OCI-LY7 (cell line): ENCODE measurements around the gene SRRM5. TPM values are rescaled to one million over a fixed set of nuclear protein-coding genes. Genes with fewer than 3 reads are reported as not detected.

Experiments used
- BruUV-seq: library from RNA; stranded (reverse); fragments of 400-500 nt; replicated peaks from 2 replicates; lab custom pipeline; 2021; lab: Mats Ljungman, UMichigan
- CTCF ChIA-PET: fragments of 300-600 bp; sonication (Branson Sonifier 250); formaldehyde crosslinking; loops from one replicate; lab custom pipeline; 2022; ENCODE audit warnings: antibody characterized with exemption; ENCODE audit not compliant: unreplicated experiment; lab: Charles Lee
- POLR2A ChIA-PET: fragments of 300-600 bp; sonication (Branson Sonifier 250); formaldehyde crosslinking; loops from one replicate; lab custom pipeline; 2022; ENCODE audit warnings: antibody characterized with exemption; lab: Charles Lee
- DNase-seq: peaks from one replicate; pipeline ENCODE4 v3.0.0-alpha.2; 2015; ENCODE audit warnings: low spot score
- H2AFZ ChIP-seq: fragments of 200-600 bp; sonication (generic), shearing (Covaris generic); 2 replicates; pipeline ENCODE4 v1.6.1; 2014; ENCODE audit warnings: mild to moderate bottlenecking, antibody characterized with exemption, low read length, moderate library complexity
- H3K27ac ChIP-seq: fragments of 200-600 bp; sonication (generic); 2 replicates; pipeline ENCODE4 v1.5.1; 2014; ENCODE audit warnings: mixed run types, low read depth, mild to moderate bottlenecking, moderate library complexity, low read length, inconsistent platforms; ENCODE audit not compliant: poor library complexity, severe bottlenecking
- H3K36me3 ChIP-seq: fragments of 200-600 bp; sonication (generic); 2 replicates; pipeline ENCODE4 v1.6.1; 2014; ENCODE audit warnings: mild to moderate bottlenecking, antibody characterized with exemption, low read length, moderate library complexity, mixed read lengths; ENCODE audit not compliant: insufficient read depth
- H3K4me1 ChIP-seq: fragments of 200-600 bp; sonication (generic); 2 replicates; pipeline ENCODE4 v1.5.1; 2014; ENCODE audit warnings: mild to moderate bottlenecking, low read length; ENCODE audit not compliant: insufficient read depth, poor library complexity, severe bottlenecking
- H3K4me2 ChIP-seq: fragments of 200-600 bp; sonication (generic); 2 replicates; pipeline ENCODE4 v1.6.1; 2014; ENCODE audit warnings: mild to moderate bottlenecking, low read length
- H3K4me3 ChIP-seq: fragments of 200-600 bp; sonication (generic); 2 replicates; pipeline ENCODE4 v1.5.1; 2014; ENCODE audit warnings: mild to moderate bottlenecking, low read depth, low read length; ENCODE audit not compliant: poor library complexity, severe bottlenecking
- H3K79me2 ChIP-seq: fragments of 200-600 bp; sonication (generic); 2 replicates; pipeline ENCODE4 v1.6.1; 2016; ENCODE audit warnings: low read depth, mild to moderate bottlenecking, low read length, moderate library complexity, mixed read lengths; ENCODE audit not compliant: insufficient read depth
- H3K9me2 ChIP-seq: fragments of 200-600 bp; sonication (generic); 2 replicates; pipeline ENCODE4 v1.6.1; 2016; ENCODE audit warnings: mild to moderate bottlenecking, low read length, mixed read lengths; ENCODE audit not compliant: insufficient read depth
- H3K9me3 ChIP-seq: fragments of 200-600 bp; sonication (generic); 2 replicates; pipeline ENCODE4 v1.6.1; 2014; ENCODE audit warnings: mild to moderate bottlenecking, mixed run types, low read length, mixed read lengths
- H4K20me1 ChIP-seq: fragments of 200-600 bp; sonication (generic); 2 replicates; pipeline ENCODE4 v1.6.1; 2014; ENCODE audit warnings: mild to moderate bottlenecking, antibody characterized with exemption, low read length, moderate library complexity, mixed read lengths; ENCODE audit not compliant: insufficient read depth
- EZH2phosphoT487 ChIP-seq: fragments of 200-600 bp; sonication (generic); IDR thresholded peaks from 2 replicates; pipeline ENCODE4 v1.6.1; 2018; ENCODE audit warnings: low read depth, borderline replicate concordance, mild to moderate bottlenecking, mixed run types, antibody characterized with exemption, low read length, moderate library complexity, mixed read lengths
- intact Hi-C: fragments of 100-400 bp; cut with micrococcal nuclease; formaldehyde crosslinking; loops from one replicate; pipeline ENCODE4 v1.10.0; 2022; ENCODE audit not compliant: unreplicated experiment
- total RNA-seq, 2 experiments: library from RNA; depleted of rRNA in 1 of 2; stranded (reverse); fragments of >200 nt in 1 of 2; shearing (Covaris generic) in 1 of 2; gene quantifications; 2 replicates each; pipeline ENCODE4 v1.2.3, GENCODE V29; 2014 to 2022
- TF ChIP-seq, protein P1 (sequence below): fragments of 200-600 bp; sonication (generic); conservative IDR thresholded peaks from 2 replicates; pipeline ENCODE4 v1.5.1; 2014; ENCODE audit warnings: mild to moderate bottlenecking, antibody characterized with exemption, low read length, moderate library complexity, mixed read lengths

The SRRM5 gene
- total RNA-seq, 2 experiments from 2014 or later = 0.61 to 0.73 TPM

DNA sequence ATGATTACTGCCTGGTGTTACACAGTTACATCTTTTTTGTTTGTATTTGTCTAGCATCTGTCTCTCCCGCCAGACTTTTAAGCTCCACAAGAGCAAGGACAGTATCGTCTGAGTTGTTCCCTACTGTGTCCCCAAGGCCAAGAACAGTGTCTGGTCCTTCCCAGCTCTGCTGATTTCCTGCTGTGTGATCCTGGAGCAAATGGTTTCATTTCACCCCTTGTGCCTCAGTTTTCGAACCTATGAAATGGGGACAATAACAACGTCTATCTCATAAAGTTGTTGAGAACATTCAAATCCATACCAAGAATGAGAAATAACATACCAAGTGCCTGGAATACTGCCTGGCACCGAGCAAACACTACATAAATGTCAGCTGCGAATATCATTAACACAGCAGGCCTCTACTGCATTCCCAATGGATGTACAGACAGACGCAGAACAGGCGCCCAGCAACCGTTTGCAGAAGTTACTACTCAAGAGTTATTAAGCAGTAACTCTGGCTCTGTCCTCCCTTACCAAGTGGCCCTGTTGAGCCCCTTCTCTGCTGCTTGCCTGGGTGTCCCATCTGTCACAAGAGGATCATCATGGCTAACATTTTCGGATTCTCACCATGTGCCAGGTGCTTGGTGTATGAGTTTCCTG lies 48.0 kb upstream of the SRRM5 start:
- ChIA-PET CTCF (no interaction called here), POLR2A (no interaction called here)
- no peak for DNase-seq
- Histone ChIP-seq H2AFZ (no peak overlapping the region), H3K4me2 (no peak overlapping the region), H3K36me3 (peaks cover 42% of the 10 kb centered on the region), H3K79me2 (no peaks in the 10 kb centered on the region), H3K27ac (no peak overlapping the region), H3K9me3 (no peaks in the 10 kb centered on the region), H3K4me1 (peaks cover 8% of the 10 kb centered on the region), H3K9me2 (no peaks in the 10 kb centered on the region), H4K20me1 (no peaks in the 10 kb centered on the region), H3K4me3 (no peak overlapping the region)
- BruUV-seq = no TSS peak
- intact Hi-C loops = no loop called here
- TF ChIP-seq, protein P1, sequence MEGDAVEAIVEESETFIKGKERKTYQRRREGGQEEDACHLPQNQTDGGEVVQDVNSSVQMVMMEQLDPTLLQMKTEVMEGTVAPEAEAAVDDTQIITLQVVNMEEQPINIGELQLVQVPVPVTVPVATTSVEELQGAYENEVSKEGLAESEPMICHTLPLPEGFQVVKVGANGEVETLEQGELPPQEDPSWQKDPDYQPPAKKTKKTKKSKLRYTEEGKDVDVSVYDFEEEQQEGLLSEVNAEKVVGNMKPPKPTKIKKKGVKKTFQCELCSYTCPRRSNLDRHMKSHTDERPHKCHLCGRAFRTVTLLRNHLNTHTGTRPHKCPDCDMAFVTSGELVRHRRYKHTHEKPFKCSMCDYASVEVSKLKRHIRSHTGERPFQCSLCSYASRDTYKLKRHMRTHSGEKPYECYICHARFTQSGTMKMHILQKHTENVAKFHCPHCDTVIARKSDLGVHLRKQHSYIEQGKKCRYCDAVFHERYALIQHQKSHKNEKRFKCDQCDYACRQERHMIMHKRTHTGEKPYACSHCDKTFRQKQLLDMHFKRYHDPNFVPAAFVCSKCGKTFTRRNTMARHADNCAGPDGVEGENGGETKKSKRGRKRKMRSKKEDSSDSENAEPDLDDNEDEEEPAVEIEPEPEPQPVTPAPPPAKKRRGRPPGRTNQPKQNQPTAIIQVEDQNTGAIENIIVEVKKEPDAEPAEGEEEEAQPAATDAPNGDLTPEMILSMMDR = no peak
- no peak for TF ChIP-seq EZH2phosphoT487

DNA sequence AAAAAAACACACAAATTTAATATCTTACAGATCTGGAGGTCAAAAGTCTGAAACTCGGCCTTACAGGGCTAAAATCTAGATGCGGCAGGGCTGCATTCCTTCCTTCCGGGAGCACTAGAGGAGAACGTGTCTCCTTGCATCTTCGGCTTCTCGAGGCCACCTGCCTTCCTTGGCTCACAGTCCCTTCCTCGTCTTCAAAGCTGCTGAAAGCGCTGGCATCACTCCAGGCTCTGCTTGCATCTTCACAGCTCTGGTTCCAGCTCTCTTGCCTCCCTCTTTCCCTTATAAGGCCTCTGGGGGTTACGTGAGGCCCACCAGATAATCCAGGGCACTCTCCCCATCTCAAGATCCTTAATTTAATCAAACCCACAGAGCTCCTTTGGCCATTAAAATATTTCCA lies 47.1 kb upstream of the SRRM5 start:
- intact Hi-C loops = no loop called here
- Histone ChIP-seq H3K9me2 (no peaks in the 10 kb centered on the region), H3K9me3 (no peaks in the 10 kb centered on the region), H3K4me3 (no peak overlapping the region), H3K4me1 (peaks cover 8% of the 10 kb centered on the region), H3K79me2 (no peaks in the 10 kb centered on the region), H4K20me1 (no peaks in the 10 kb centered on the region), H3K4me2 (no peak overlapping the region), H3K36me3 (peaks cover 37% of the 10 kb centered on the region), H2AFZ (no peak overlapping the region), H3K27ac (no peak overlapping the region)
- CTCF ChIA-PET = interaction anchor here (0.6 kb wide), 1 partner anchor 10 kb away, joined by 3 read pairs; no protein-coding TSS in a partner anchor
- DNase-seq = no peak
- TF ChIP-seq, protein P1 = no peak
- TF ChIP-seq EZH2phosphoT487 = no peak
- POLR2A ChIA-PET = interaction anchor here (0.7 kb wide), 1 partner anchor 30 kb away, joined by 3 read pairs; no protein-coding TSS in a partner anchor
- no TSS peak for BruUV-seq

DNA sequence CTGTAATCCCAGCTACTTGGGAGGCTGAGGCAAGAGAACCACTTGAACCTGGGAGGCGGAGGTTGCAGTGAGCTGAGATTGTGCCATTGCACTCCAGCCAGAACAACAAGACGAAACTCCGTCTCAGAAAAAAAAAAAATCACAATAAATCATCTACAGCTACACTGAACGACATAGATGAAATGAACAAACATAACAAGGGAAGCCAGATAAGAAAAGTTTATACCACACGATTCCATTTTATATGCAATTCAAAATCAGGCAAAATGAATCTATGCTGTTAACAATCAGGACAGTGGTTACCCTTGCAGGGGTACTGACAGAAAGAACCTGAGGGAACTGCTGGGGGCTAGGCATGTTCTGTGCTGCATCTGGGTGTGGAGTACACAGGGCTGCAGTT lies 42.2 kb upstream of the SRRM5 start:
- POLR2A ChIA-PET = no interaction called here
- TF ChIP-seq, protein P1 = no peak
- intact Hi-C loops = no loop called here
- peaks cover 4% of the 10 kb centered on the region for H3K4me1 ChIP-seq
- peaks cover 10% of the 10 kb centered on the region for H3K36me3 ChIP-seq
- H3K27ac ChIP-seq = no peak overlapping the region
- no peak overlapping the region for H2AFZ ChIP-seq
- H3K4me3 ChIP-seq = no peak overlapping the region
- DNase-seq = no peak
- H4K20me1 ChIP-seq = no peaks in the 10 kb centered on the region
- H3K79me2 ChIP-seq = peaks cover 5% of the 10 kb centered on the region; the same call in 1 of the 2 replicates
- no peaks in the 10 kb centered on the region for H3K9me3 ChIP-seq
- CTCF ChIA-PET = no interaction called here
- no TSS peak for BruUV-seq
- H3K4me2 ChIP-seq = no peak overlapping the region
- H3K9me2 ChIP-seq = no peaks in the 10 kb centered on the region
